IPS DF 19.7 (cell line): Measurements from ENCODE around the gene HSPB7.
"Not testable (repeated sequence)": the region's sequence is repeated elsewhere in the genome, so short reads cannot be mapped to it uniquely, and the experiment has no call there.

Experiments
- DNase-seq: peaks from one replicate; pipeline ENCODE4 v3.0.0-alpha.2; 2013; ENCODE audit warnings: low read depth, low spot score

HSPB7 gene

GRCh38 chr1:16050328-16050727, 32.5 kb upstream of the HSPB7 start:
- DNase-seq = no peak

GRCh38 chr1:16048573-16049189, 30.8 kb upstream of the HSPB7 start:
- peak; percentile 56 for DNase-seq

GRCh38 chr1:16047791-16048475, 30.1 kb upstream of the HSPB7 start:
- DNase-seq = no peak

- no peak for DNase-seq
These were observed 29.0 kb upstream of the HSPB7 start for GRCh38 chr1:16046842-16047241.

GRCh38 chr1:16043950-16044349, 26.1 kb upstream of the HSPB7 start:
- no peak for DNase-seq

- DNase-seq = no peak
These were observed 25.7 kb upstream of the HSPB7 start, which contains the start of gene CLCNKB for GRCh38 chr1:16043521-16043920. Gene CLCNKB (plus strand): TSS chr1:16043782. CDS start chr1:16044493, 711 bp downstream.

- not testable (repeated sequence) for DNase-seq
These were observed 24.8 kb upstream of the HSPB7 start for GRCh38 chr1:16042654-16043053.

- DNase-seq = no peak
These were observed 24.3 kb upstream of the HSPB7 start for GRCh38 chr1:16042096-16042495.

- DNase-seq = no peak
These were observed 23.4 kb upstream of the HSPB7 start for GRCh38 chr1:16041200-16041599.

- not testable (repeated sequence) for DNase-seq
These were observed 22.0 kb upstream of the HSPB7 start for GRCh38 chr1:16039871-16040270.

GRCh38 chr1:16038620-16038912, 20.7 kb upstream of the HSPB7 start:
- no peak for DNase-seq

- DNase-seq = not testable (repeated sequence)
These were observed 18.6 kb upstream of the HSPB7 start for GRCh38 chr1:16036461-16036860.

GRCh38 chr1:16033103-16033632, 15.3 kb upstream of the HSPB7 start:
- DNase-seq = not testable (repeated sequence)

- peak; percentile 70 for DNase-seq
These were observed 14.7 kb upstream of the HSPB7 start for GRCh38 chr1:16032388-16033102.

- no peak for DNase-seq
These were observed 13.7 kb upstream of the HSPB7 start for GRCh38 chr1:16031551-16031950.

- no peak for DNase-seq
These were observed 11.4 kb upstream of the HSPB7 start for GRCh38 chr1:16029288-16029687.

GRCh38 chr1:16029003-16029268, 11.1 kb upstream of the HSPB7 start:
- DNase-seq = not testable (repeated sequence)

- no peak for DNase-seq
These were observed 10.6 kb upstream of the HSPB7 start for GRCh38 chr1:16028237-16029002.

GRCh38 chr1:16026723-16027484, 9.1 kb upstream of the HSPB7 start:
- no peak for DNase-seq

GRCh38 chr1:16026302-16026701, 8.5 kb upstream of the HSPB7 start:
- not testable (repeated sequence) for DNase-seq

GRCh38 chr1:16023050-16023653, 5.3 kb upstream of the HSPB7 start:
- DNase-seq = no peak
